H9 (cell line): ENCODE data around the gene ADRB1. TPM values are rescaled to one million over a fixed set of nuclear protein-coding genes. Genes with fewer than 3 reads are reported as not detected.

ENCODE experiments used
- DNase-seq: peaks from one replicate; pipeline ENCODE4 v3.0.0-alpha.2; 2017
- H2AFZ ChIP-seq: one replicate; pipeline ENCODE4 v1.6.1; 2013; ENCODE audit warnings: mild to moderate bottlenecking, low read length, control low read depth, moderate library complexity
- H2AK5ac ChIP-seq: 2 replicates; pipeline ENCODE4 v1.6.1; 2013; ENCODE audit warnings: low read length, control low read depth, mixed read lengths; ENCODE audit not compliant: insufficient read length
- H2BK120ac ChIP-seq: one replicate; pipeline ENCODE4 v1.6.1; 2013; ENCODE audit warnings: low read depth, mild to moderate bottlenecking, low read length, control low read depth, inconsistent platforms; ENCODE audit not compliant: poor library complexity, severe bottlenecking
- H2BK12ac ChIP-seq: 2 replicates; pipeline ENCODE4 v1.6.1; 2013; ENCODE audit warnings: low read length, control low read depth, mixed read lengths, low read depth; ENCODE audit not compliant: insufficient read length
- H2BK15ac ChIP-seq: 2 replicates; pipeline ENCODE4 v1.6.1; 2013; ENCODE audit warnings: low read depth, low read length, control low read depth
- H2BK20ac ChIP-seq: one replicate; pipeline ENCODE4 v1.6.1; 2013; ENCODE audit warnings: low read depth, mild to moderate bottlenecking, low read length, control low read depth, inconsistent platforms; ENCODE audit not compliant: poor library complexity, severe bottlenecking
- H2BK5ac ChIP-seq: 2 replicates; pipeline ENCODE4 v1.6.1; 2013; ENCODE audit warnings: low read length, control low read depth, mixed read lengths; ENCODE audit not compliant: insufficient read length
- H3K14ac ChIP-seq: 2 replicates; pipeline ENCODE4 v1.6.1; 2013; ENCODE audit warnings: low read length, control low read depth; ENCODE audit not compliant: insufficient read depth
- H3K18ac ChIP-seq: 2 replicates; pipeline ENCODE4 v1.6.1; 2013; ENCODE audit warnings: low read depth, mild to moderate bottlenecking, mixed read lengths, low read length, control low read depth; ENCODE audit not compliant: insufficient read length
- H3K23ac ChIP-seq: 2 replicates; pipeline ENCODE4 v1.6.1; 2013; ENCODE audit warnings: low read length, control low read depth, mixed read lengths, low read depth; ENCODE audit not compliant: insufficient read length
- H3K23me2 ChIP-seq: 2 replicates; pipeline ENCODE4 v1.6.1; 2013; ENCODE audit warnings: low read depth, mild to moderate bottlenecking, mixed read lengths, low read length, control low read depth; ENCODE audit not compliant: insufficient read length, poor library complexity, severe bottlenecking
- H3K27ac ChIP-seq: 2 replicates; pipeline ENCODE4 v1.5.1; 2013; ENCODE audit warnings: low read length, control low read depth, mixed read lengths, low read depth; ENCODE audit not compliant: insufficient read length
- H3K27me3 ChIP-seq: 2 replicates; pipeline ENCODE4 v1.6.1; 2013; ENCODE audit warnings: low read length, control low read depth, inconsistent platforms; ENCODE audit not compliant: insufficient read depth
- H3K4ac ChIP-seq: 2 replicates; pipeline ENCODE4 v1.6.1; 2013; ENCODE audit warnings: low read depth, mild to moderate bottlenecking, control low read depth, inconsistent platforms, low read length, moderate library complexity
- H3K4me1 ChIP-seq: 2 replicates; pipeline ENCODE4 v1.6.1; 2013; ENCODE audit warnings: low read length, control low read depth, inconsistent platforms; ENCODE audit not compliant: insufficient read depth
- H3K4me2 ChIP-seq: 2 replicates; pipeline ENCODE4 v1.6.1; 2013; ENCODE audit warnings: low read length, control low read depth, mixed read lengths; ENCODE audit not compliant: insufficient read length, insufficient read depth
- H3K56ac ChIP-seq: 2 replicates; pipeline ENCODE4 v1.6.1; 2013; ENCODE audit warnings: low read depth, mild to moderate bottlenecking, mixed read lengths, low read length, control low read depth; ENCODE audit not compliant: insufficient read length
- H3K79me1 ChIP-seq: 2 replicates; pipeline ENCODE4 v1.6.1; 2013; ENCODE audit warnings: low read depth, mild to moderate bottlenecking, moderate library complexity, low read length, control low read depth, inconsistent platforms; ENCODE audit not compliant: insufficient read depth, poor library complexity, severe bottlenecking
- H3K79me2 ChIP-seq: 2 replicates; pipeline ENCODE4 v1.6.1; 2013; ENCODE audit warnings: low read length, control low read depth, inconsistent platforms; ENCODE audit not compliant: insufficient read depth
- H3K9ac ChIP-seq: 2 replicates; pipeline ENCODE4 v1.6.1; 2013; ENCODE audit warnings: low read length, control low read depth, mixed read lengths; ENCODE audit not compliant: insufficient read length; ENCODE audit errors: extremely low read depth
- H3K9me3 ChIP-seq: one replicate; pipeline ENCODE4 v1.6.1; 2013; ENCODE audit warnings: low read depth, low read length, inconsistent platforms; ENCODE audit not compliant: control insufficient read depth
- H3T11ph ChIP-seq: one replicate; pipeline ENCODE4 v1.6.1; 2013; ENCODE audit warnings: mild to moderate bottlenecking, low read length, control low read depth, inconsistent platforms
- H4K20me1 ChIP-seq: one replicate; pipeline ENCODE4 v1.6.1; 2013; ENCODE audit not compliant: control insufficient read depth, insufficient read length, insufficient read depth
- H4K5ac ChIP-seq: 2 replicates; pipeline ENCODE4 v1.6.1; 2013; ENCODE audit warnings: low read depth, mild to moderate bottlenecking, mixed read lengths, low read length, control low read depth; ENCODE audit not compliant: insufficient read length
- H4K8ac ChIP-seq: replicated peaks from 2 replicates; pipeline ENCODE4 v1.6.1; 2013; ENCODE audit warnings: low read length, control low read depth, mixed read lengths, low read depth; ENCODE audit not compliant: insufficient read length
- H4K91ac ChIP-seq: 2 replicates; pipeline ENCODE4 v1.6.1; 2013; ENCODE audit warnings: low read depth, mild to moderate bottlenecking, moderate library complexity, mixed read lengths, low read length, control low read depth; ENCODE audit not compliant: insufficient read length
- H3K27ac Mint-ChIP-seq, 3 experiments: 2 replicates in 2 of 3; 3 replicates in 1 of 3; pipeline ENCODE4 v1.8.0; 2020 to 2021; ENCODE audit warnings: mixed read lengths in 3 of 3, mild to moderate bottlenecking in 1 of 3, moderate library complexity in 1 of 3
- H3K27me3 Mint-ChIP-seq: 2 replicates; pipeline ENCODE4 v1.8.0; 2021; ENCODE audit warnings: low read depth, mild to moderate bottlenecking, moderate library complexity, mixed read lengths
- H3K36me3 Mint-ChIP-seq, 3 experiments: 2 replicates in 2 of 3; 3 replicates in 1 of 3; pipeline ENCODE4 v1.8.0; 2020 to 2021; ENCODE audit warnings: low read depth in 3 of 3, mixed read lengths in 3 of 3; ENCODE audit not compliant: insufficient read depth in 1 of 3
- H3K4me1 Mint-ChIP-seq, 2 experiments: 2 replicates each; pipeline ENCODE4 v1.8.0; 2020; ENCODE audit warnings: mixed read lengths in 2 of 2
- H3K4me3 Mint-ChIP-seq, 2 experiments: 2 replicates in 1 of 2; 3 replicates in 1 of 2; pipeline ENCODE4 v1.8.0; 2020 to 2021; ENCODE audit warnings: mild to moderate bottlenecking in 2 of 2, mixed read lengths in 2 of 2, moderate library complexity in 1 of 2
- H3K9me3 Mint-ChIP-seq, 2 experiments: 2 replicates in 1 of 2; 3 replicates in 1 of 2; pipeline ENCODE4 v1.8.0; 2020; ENCODE audit warnings: mild to moderate bottlenecking in 2 of 2, mixed read lengths in 2 of 2, moderate library complexity in 1 of 2
- CTCF ChIP-seq: fragments of 200-600 bp; sonication (generic); conservative IDR thresholded peaks from 3 replicates; pipeline ENCODE4 v1.8.0; 2021; ENCODE audit warnings: antibody characterized with exemption, mild to moderate bottlenecking
- WGBS: extraction: QIAGEN DNeasy Blood & Tissue Kit; methylation state at CpG from one replicate; pipeline ENCODE4 v1.1.7; 2013; ENCODE audit warnings: missing lambda C conversion rate, low lambda C conversion rate, mixed read lengths; ENCODE audit not compliant: insufficient read length; ENCODE audit errors: extremely low coverage; 5-methylcytosine and 5-hydroxymethylcytosine counted together
- total RNA-seq: library from RNA; stranded (reverse); gene quantifications from 2 replicates; pipeline ENCODE4 v1.2.1, GENCODE V29; 2021

ADRB1 gene
- total RNA-seq, 1 experiment from 2014 or later = 0.13 TPM

- Mint-ChIP-seq H3K4me1 (peaks cover 9 to 15% of the 10 kb centered on the region in 2 experiments), H3K36me3 (0 out of 7 replicates have a peak, but pooled peaks cover 0 to under 1% (median 0%) of the 10 kb centered on the region in 3 experiments), H3K27ac (no peak overlapping the region), H3K4me3 (no peak overlapping the region), H3K27me3 (peaks cover 2% of the 10 kb centered on the region), H3K9me3 (no peaks in the 10 kb centered on the region)
- Histone ChIP-seq H2BK120ac (no peak overlapping the region), H2AK5ac (no peak overlapping the region), H3K23me2 (no peaks in the 10 kb centered on the region), H2BK15ac (no peak overlapping the region), H3K14ac (no peak overlapping the region), H4K20me1 (no peaks in the 10 kb centered on the region), H3K4ac (no peak overlapping the region), H3K9me3 (no peaks in the 10 kb centered on the region), H2AFZ (no peak overlapping the region), H3K18ac (no peak overlapping the region), H3K23ac (no peak overlapping the region), H3K27ac (no peak overlapping the region), H2BK20ac (no peak overlapping the region), H4K5ac (no peak overlapping the region), H3K4me1 (no peaks in the 10 kb centered on the region), H3T11ph (no peak overlapping the region), H3K27me3 (no peaks in the 10 kb centered on the region), H3K79me2 (no peaks in the 10 kb centered on the region), H3K79me1 (no peaks in the 10 kb centered on the region), H4K8ac (no peak overlapping the region), H3K9ac (no peak overlapping the region), H3K4me2 (no peak overlapping the region), H3K56ac (no peak overlapping the region), H4K91ac (no peak overlapping the region), H2BK12ac (no peak overlapping the region), H2BK5ac (no peak overlapping the region)
- no peak for TF ChIP-seq CTCF
- DNase-seq = no peak
- WGBS = no CpG with 5 or more reads among the region's 8 CpGs
These were observed 46.2 kb upstream of the ADRB1 start for GRCh38 chr10:113997428-113997827.
